ENCODE measurements around the gene CHI3L2.

Gene CHI3L2
- 1.4 to 4.0 reads per million in 2 experiments for total RNA-seq

- no peak for DNase-seq (ENCODE audit: low read depth)
Measured at GRCh38 chr1:111227434-111227833, at the start of gene CHI3L2. TSS of gene CHI3L2 (plus strand) at chr1:111227713. CDS start at chr1:111227730, 17 bp downstream.

GRCh38 chr1:111179968-111180533, 47.5 kb upstream of the CHI3L2 start:
- no peak for DNase-seq (ENCODE audit: low read depth)

- no peak for DNase-seq (ENCODE audit: low read depth)
Measured at GRCh38 chr1:111182052-111182451, 45.5 kb upstream of the CHI3L2 start.

- no peak for DNase-seq (ENCODE audit: low read depth)
Measured at GRCh38 chr1:111183308-111184069, 44.0 kb upstream of the CHI3L2 start.

GRCh38 chr1:111184663-111185062, 42.9 kb upstream of the CHI3L2 start:
- DNase-seq (ENCODE audit: low read depth), result no peak

GRCh38 chr1:111190931-111191451, 36.5 kb upstream of the CHI3L2 start:
- no peak for DNase-seq (ENCODE audit: low read depth)

- no peak for DNase-seq (ENCODE audit: low read depth)
Measured at GRCh38 chr1:111191496-111191895, 36.0 kb upstream of the CHI3L2 start.

- DNase-seq (ENCODE audit: low read depth), result no peak
Measured at GRCh38 chr1:111192074-111192473, 35.4 kb upstream of the CHI3L2 start.

GRCh38 chr1:111192658-111193519, 34.6 kb upstream of the CHI3L2 start:
- no peak for DNase-seq (ENCODE audit: low read depth)

- DNase-seq (ENCODE audit: low read depth), result no peak
Measured at GRCh38 chr1:111193712-111194480, 33.6 kb upstream of the CHI3L2 start.

GRCh38 chr1:111195002-111195684, 32.4 kb upstream of the CHI3L2 start:
- no peak for DNase-seq (ENCODE audit: low read depth)

GRCh38 chr1:111196213-111196612, 31.3 kb upstream of the CHI3L2 start:
- no peak for DNase-seq (ENCODE audit: low read depth)

- DNase-seq (ENCODE audit: low read depth), result peak; percentile 50
Measured at GRCh38 chr1:111197598-111198284, 29.8 kb upstream of the CHI3L2 start.

GRCh38 chr1:111198836-111199235, 28.7 kb upstream of the CHI3L2 start:
- DNase-seq (ENCODE audit: low read depth), result no peak

GRCh38 chr1:111199329-111199728, 28.2 kb upstream of the CHI3L2 start:
- DNase-seq (ENCODE audit: low read depth), result no peak

- peak; percentile 31 for DNase-seq (ENCODE audit: low read depth)
Measured at GRCh38 chr1:111199881-111200801, 27.4 kb upstream of the CHI3L2 start, which contains the start of gene DENND2D. TSS of gene DENND2D (minus strand) at chr1:111200646. CDS start at chr1:111200459, 187 bp downstream.

GRCh38 chr1:111200802-111201161, 26.7 kb upstream of the CHI3L2 start:
- DNase-seq (ENCODE audit: low read depth), result no peak

- DNase-seq (ENCODE audit: low read depth), result no peak
Measured at GRCh38 chr1:111201275-111202090, 26.0 kb upstream of the CHI3L2 start.
